ENCODE results near the gene PPFIBP1.
"Not testable (repeated sequence)": the region's sequence is repeated elsewhere in the genome, so short reads cannot be mapped to it uniquely, and the experiment has no call there.

Gene PPFIBP1

DNA sequence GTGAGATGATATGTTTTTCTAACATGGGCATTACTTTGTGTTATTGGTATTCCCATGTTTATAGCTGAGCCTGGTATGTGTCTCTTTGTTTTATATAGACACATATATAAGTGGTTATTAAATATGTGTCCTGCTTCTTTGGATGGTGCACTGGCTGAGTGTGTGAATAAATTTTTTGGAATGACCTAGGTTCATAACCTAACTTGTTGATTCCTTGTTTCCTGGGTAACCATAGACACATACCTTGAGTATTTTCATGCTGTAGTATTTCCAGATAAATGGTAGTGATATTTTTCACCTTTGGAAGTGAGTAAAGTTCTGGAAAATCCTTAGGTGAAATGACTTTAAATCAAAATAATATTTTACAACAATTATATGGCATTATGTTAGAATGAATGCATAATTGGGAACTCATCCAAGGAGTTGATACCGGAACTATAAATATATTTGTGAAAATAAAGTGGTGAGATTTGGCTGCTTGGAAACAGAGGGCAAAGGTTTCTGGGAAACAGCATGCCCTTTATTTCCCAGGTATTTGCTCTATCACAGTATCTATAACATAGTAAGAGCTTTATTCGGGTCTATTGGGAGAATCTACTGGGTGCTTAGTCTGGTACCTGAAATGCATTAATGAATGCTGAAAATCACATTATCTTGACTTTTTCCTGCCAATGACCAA is 107.9 kb downstream of the PPFIBP1 start:
- no peak for DNase-seq

DNA sequence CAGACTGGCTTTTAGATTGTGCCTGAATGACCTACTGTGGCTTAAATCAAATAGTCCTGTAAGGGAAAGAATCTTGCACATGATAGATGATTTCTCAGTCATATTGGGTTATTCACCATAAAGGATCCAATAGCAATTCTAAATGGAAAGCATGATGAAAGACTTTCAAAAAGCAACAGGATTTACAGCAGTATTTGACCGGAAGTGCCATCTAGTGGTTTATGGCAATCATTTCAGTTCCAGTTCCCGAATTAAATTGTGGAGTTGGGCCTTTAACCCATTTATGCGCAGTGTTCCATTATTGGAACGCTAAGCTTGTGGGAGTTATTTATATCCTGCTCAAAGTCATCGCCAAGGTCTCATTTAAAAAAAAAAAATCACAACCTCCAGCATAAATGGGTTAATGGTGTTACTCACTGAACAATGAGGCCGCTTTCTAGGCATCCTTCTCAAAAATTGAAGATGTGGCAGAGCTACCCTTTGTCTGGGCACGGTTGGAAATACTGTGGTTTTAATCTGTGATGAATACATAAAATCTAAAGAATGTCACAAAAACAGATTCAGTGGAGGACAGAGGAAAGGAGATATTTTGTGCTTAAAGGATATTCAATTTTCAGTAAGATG is 111.5 kb downstream of the PPFIBP1 start:
- no peak for DNase-seq

DNA sequence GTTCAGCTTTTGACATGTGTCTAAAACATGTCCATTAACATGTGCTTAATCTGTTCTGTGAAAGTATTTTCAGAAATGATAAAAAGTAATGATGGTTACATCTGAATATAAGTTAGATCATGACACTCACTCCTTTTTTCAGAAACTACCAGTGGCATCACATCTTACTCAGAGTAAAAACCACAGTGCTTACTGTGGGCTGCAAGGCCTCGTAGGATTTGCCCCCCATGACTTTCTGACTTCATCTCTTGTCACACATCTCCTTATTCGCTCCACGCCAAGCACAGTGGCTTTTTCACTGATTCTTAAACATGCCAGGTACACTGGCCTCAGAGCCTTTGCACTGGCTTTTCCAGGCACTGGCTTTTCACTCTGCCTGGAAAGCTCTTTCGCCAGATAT is 112.6 kb downstream of the PPFIBP1 start:
- DNase-seq, result not testable (repeated sequence)

DNA sequence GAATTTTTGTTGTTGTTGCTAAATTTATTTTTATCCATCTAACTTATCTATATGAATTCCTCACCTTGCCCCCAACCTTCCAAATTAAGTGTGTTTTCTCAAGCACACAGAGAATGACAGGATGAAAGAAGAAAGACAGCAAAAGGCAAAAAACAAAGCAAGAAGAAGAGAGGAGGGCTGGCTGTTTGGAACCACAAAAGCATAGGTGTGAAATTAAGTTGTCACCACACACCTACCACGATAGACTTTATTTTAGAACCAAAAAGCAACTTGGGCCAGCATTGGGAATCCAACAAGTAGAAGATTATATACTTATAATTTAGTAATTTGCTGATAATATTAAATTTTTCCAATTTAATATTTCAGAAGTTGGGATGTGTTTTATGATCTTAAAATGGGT is 113.5 kb downstream of the PPFIBP1 start:
- DNase-seq, result no peak

DNA sequence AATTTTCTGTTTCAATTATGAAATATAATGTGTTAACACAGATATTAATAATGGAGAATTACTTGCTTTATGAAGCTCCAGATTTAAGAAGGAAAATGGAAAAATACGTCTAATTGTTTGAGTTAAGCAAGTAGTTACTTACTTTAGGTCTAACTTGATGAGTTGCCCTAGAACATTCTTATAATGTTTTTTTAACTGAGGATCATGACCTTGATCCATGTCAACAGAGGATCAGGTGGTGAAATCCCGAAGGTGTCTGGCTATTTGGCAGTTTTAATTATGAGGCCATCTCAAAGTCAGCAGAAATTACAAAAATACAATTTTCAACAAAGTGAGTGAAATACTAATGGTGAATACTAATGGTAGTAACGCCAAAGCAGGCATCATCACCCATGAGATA is 115.3 kb downstream of the PPFIBP1 start:
- DNase-seq, result no peak

DNA sequence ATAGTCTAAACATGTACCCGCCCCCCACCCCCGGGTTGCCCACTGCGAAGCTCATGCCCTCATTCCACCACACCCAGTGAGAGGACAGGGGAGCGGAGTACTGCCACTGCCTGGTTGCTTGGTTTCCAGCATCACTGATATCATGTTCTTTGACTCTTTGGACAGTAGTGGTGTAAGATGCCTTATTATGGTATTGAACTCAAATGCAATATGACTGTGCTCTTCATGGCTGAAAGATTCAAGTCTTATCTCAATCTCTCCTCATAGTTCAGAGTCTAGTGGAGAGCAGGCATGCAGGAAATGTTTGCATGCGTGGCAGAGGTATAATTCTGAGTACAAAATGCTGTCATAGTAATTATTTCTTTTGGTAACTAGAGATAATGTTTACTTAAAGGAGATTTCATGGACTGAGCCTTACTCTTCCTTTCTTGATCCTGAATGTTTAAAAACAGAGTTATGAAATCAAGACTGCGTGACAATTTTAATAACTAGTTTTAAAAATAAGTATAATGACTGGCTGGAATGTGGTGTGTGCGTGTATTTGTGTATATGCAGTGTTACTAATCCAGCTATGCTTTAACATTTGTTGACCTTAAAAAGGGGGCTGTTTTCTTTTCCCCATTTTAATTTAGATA is 116.7 kb downstream of the PPFIBP1 start:
- DNase-seq, result not testable (repeated sequence)

DNA sequence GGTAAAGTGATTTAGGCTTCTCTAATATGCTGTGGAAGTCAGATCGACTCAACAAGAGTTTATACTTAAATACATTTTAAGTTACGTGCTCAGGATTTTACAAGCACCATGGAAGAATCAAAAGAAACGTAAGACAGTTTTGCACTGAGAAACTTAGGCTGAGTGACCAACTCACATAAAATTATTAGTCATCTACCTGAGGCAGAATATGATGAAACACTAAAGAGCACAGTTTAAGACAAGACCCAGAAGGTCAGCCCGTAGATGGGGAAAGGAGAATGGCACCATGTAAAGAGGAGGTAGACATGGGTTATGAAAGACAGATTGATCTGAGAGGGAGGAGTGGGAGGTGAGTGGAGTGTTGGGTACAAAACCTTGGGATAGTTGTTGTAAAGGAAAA is 118.4 kb downstream of the PPFIBP1 start:
- not testable (repeated sequence) for DNase-seq

DNA sequence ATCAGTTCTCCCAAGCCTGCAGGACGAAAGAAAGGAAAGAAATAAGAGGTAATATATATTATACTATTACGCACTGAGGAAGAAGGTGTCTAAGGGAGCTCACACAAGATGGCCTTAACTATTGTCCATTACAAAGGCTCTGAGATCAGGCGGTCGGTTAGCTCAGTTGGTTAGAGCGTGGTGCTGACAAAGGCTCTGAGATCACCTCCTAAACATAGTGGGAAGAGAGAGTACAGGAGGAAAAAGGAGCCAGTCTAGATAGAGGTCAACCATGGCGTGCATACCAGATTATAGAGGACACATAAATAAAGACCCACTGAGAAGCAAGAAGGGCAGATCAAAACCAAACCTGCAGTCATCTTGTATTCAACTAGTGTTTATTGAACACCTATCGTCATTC is 118.9 kb downstream of the PPFIBP1 start:
- not testable (repeated sequence) for DNase-seq

DNA sequence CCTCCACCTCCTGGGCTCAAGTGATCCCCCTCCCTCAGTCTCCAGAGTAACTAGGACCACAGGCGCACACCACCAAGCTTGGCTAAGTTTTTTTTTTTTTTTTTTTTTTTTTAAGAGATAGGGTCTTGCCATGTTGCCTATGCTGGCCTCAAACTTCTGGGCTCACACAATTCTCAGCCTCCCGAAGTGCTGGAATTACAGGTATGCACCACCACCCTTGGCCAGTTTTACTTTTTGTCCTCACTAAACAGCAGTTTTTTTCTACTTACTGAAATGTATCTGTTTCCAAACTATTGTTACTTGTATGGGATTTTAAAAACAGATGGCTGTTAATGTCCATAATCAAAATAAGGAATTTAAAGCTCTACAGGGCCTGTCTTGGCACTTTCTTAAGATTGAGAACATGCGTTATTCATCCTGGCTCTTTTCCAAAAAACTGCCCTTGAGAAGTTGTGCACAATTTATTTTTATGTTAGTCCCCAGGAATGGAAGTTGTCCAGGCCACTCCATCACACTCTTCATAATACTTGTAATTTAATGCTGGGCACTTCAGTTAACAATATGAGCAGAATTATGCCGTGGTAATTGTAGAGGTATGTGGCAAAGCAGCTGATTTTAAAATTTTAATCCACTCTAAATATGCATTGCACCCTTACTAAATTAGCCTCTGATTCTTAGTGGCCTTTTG is 120.3 kb downstream of the PPFIBP1 start:
- no peak for DNase-seq

DNA sequence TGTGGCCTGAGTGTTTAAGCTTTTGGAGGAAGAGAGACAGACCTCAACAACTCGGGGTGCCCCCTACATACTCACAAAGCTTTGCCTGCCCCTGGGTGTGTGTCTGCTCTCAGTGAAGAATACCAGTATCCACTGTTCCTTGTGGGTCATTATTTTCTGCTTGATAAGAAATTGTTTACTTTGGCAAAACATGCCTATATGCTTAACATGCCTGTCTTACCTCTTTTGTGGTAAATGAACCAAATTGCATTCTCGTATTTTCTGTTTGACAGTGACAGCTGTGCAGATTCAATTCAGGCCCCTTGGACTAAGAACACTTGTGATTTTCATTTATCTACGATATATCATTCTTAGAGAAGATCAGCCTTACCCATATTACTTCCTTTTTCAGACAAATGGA is 121.7 kb downstream of the PPFIBP1 start:
- no peak for DNase-seq

DNA sequence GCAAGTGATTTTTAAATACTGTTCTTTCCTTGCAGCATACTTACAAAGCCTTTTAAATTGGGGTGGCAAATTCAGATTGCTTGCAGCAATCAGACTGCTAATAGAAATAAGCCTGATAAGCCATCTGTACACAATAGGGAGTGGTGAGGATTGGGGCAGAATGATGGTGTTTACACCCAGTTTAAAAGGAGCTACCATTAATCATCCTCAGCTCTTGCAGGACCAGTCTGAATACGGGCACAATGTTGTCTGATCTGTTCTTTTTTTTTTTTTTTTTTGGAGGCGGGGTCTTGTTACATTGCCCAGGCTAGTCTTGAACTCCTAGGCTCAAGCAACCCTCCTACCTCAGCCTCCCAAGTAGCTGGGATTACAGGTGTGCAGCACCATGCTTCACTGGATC is 122.1 kb downstream of the PPFIBP1 start:
- no peak for DNase-seq

DNA sequence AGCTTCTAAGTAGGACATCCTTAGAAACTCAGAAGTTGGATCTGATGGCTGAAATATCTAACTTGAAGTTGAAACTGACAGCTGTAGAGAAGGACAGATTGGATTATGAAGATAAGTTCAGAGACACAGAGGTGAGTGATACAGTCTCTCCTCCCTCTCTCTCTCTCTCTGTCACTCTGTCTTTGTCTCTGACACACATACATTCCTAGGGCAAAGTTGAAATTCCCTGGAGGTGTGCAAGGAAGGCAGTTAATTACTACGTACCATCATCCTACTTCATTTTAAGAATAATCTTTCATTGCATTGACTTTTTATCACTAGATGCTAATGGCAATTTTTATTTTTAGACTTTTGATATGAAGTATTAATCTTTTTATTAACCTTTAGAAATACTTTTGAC is 126.0 kb downstream of the PPFIBP1 start:
- DNase-seq, result no peak

DNA sequence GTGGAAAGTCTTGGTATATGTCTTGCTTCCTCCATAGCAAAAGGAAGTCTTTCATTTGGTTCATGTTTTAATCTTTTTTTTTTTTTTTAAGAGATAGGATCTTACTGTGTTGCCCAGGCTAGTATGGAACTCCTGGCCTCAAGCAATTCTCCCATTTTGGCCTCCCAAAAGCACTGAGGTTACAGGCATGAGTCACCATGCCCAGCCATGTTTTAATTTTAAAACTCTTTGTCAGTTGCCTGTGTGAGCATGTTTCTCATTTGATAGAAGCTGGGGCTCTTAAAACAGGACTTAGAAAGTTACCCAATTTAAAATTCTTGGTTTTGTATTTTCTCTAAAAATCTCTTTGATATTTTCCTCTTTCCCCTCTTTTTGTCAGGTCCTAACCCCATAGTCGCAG is 127.2 kb downstream of the PPFIBP1 start:
- no peak for DNase-seq

DNA sequence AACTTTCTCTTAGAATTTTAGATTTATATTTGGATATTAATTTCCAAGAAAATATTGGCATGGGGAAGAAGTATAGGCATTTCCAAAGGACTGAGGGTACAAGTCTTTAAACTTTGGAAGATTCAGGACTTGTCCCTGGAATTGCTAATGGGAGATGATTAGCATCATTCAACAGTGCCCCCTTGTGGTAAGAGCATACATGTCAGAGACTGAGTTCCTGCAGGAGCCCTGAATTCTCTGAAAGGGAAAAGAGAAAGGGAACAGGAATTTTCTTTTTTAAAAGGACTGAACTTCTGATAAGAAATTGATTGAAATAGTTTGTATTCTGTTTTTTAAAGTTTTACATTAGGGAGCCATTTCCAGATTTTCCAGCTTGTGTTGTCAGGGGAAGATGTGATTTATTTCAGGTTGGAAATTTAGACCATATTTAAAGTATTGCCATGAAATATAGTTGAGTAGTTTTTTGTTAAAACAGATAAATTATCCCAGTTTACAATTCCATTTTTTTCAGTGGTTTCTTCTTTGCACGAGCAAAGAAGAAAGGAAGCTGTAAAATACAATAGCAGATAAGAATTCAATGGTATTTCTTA is 128.3 kb downstream of the PPFIBP1 start:
- DNase-seq, result no peak

DNA sequence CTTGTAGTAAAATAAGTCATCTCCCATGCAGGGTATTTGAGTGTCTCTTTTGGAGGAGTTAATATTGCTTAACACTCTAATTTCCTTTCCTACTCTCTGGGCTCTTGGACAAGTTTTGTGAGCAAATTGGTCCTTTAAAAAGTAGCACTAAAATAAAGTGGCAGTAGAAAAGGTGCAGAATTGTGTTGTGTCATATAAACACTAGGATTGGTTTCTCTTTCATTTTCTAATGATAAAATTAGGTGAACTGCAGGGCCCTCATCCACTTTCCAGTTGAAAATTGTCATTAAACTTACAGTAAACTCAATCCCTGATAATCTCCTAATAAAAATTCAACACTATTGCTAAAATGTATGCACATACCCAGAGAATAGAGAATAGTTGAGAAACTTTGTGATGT is 129.7 kb downstream of the PPFIBP1 start:
- DNase-seq, result no peak

DNA sequence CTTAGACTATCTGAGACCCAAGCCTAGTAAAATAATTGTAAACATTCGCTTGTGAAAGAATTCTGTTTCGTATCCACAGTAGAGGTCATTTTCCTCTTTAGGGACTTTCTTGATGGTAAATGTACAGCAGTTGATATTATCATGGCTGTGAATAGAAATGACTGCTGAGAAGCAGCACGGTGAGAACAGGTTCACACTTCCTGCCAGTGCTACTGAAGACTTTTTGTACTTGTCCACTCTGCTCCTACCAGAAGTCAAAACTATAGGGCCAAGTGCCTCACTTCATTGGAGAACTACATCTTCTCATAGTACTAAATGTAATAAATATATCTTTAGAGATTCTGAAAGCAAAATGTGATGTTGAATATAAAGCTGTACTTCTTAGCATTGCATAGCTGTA is 131.5 kb downstream of the PPFIBP1 start:
- not testable (repeated sequence) for DNase-seq

DNA sequence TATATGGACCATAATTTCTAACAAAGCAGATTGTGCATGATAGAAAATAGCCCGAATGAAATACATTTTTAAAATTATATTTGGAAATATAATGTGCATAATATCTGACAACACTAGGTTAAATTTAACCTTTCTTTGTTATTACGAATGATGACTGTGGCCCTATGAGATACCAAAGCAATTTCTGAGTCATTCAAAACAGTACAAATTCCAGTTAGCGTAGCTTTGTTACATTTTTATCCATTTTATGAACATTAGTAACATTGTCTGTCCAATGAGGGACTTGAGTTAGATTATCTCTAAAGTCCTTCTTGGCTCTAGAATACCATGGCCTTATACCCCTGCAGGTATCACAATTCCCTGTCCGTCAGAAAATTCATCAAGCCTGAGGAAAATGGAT is 133.3 kb downstream of the PPFIBP1 start:
- no peak for DNase-seq

DNA sequence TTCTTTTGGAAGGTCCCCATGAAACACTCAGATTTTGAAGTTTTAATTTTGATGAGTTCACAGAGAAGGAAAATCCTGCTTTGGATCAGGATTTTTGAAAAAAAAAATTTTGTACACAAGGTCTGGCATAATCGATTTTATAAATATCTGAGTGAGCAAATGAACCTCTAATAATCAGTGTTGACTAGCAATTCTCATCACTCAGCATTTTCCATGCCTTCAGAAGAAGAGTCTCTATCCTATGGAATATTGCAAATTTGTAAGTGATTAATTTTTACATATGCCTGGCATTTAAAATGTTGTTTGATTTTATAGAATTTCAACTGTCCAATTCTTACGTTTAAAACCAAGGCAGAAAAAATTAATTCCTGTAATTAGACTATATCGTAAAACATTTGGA is 141.7 kb downstream of the PPFIBP1 start:
- no peak for DNase-seq

DNA sequence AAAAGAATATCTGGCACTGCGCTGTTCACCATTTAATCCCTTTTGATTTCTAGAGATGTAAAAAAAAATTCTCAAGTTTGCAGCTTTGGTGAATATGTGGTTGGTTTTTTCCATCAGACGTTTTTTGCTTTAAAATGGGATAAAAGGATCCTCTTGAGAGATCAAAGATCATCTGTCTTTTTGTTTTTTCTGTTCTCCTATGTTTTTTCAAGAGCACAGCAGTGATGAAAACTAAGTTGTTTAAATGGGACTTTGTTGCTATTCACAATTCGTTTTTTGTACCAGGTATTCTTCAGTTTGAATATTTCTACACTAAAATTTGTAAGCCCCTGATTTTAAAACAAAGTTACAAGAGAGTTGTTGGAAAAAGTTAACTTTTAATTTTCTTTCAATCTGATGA is 142.5 kb downstream of the PPFIBP1 start:
- DNase-seq, result no peak

DNA sequence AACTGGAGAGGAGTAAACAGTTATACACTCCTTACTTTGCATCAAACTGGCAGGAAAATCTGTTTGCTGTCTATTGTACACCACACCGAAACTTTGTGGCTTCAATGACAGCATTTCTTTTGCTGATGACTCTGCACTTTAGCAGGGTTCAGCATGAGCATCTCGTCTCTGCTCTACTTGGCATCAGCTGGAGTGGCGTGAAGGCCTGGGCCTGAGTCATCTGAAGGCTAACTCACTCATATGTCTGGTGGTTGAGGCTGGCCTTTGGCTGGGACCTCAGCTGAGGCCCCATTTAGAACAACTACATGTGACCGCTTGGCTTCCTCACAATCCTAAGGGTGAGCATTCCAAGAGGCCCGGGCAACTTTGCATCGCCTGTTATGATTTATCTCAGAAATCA is 143.5 kb downstream of the PPFIBP1 start:
- DNase-seq, result no peak

DNA sequence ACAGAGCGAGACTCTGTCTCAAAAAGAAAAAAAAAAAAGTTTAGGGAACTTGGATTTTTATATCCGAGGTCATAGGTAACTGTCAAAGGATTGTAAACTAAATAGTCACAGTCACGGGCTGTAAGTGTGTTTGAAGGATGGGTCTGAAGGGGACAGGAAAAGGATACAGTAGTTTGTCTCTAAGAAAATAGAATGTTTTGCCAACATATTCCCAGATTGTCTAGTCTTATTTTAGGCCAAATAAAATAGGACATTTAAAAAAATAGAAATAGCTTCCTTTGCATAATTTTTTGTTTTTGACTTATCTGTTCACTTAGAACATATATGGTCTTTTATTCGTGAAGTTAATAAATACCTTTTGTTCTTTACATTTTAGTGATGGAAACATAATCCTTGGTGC is 148.0 kb downstream of the PPFIBP1 start:
- DNase-seq, result no peak

DNA sequence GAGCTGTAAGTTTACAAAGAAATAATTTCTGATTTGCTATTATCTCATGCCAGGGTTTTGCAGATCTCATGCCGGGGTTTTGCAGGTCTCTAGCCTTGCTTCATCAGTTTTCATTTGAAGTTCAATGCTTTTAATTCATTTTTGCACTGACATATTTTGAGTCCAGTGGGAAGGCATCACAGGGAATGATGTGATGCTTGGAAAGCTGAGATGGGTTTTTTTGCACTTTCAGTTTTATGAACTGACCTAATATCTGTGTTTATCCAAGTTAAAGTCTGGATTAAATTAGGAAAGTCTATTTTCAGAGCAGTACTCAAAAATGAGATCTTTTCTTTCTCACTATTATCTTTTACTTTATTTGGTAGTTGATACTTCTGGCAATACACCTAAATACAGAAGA is 148.6 kb downstream of the PPFIBP1 start:
- DNase-seq, result no peak

DNA sequence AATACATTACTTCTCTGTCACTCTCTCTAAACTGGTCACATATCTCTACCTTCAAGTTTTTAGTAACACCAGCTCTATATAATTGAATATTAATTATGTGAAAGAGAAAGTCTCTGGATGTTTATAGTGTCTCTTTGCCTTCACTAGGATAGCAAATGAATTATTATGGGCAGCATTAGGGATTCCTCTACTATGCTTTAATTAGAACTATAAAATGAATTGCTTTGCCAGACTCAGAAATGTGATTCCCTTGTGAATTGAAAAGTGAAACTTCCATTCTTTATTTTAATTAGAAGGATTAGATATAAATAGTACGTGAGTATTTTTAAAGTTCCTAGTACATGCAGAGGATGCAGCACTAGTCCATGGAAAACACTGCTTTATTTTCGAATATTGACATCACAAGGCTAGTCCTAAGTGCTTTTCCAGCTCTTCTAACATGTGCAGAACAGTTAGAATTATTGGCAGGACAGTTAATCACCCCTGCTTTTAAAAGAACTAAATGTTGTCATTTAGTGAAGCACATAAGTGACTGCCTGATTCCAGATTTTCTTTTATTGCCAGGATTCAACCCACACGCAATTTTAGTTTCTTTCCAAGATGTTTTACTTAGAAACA is 149.2 kb downstream of the PPFIBP1 start:
- DNase-seq, result no peak

Data from CD4-positive, alpha-beta T cell treated with Interferon gamma for 1 hour (primary cell).